ENCODE measurements around the gene ANKRD6.

GRCh38 chr6:89528866-89529265 is 95.9 kb downstream of the ANKRD6 start:
- TF ChIP-seq GATA2 (IDR thresholded peaks at IDR 0.05; ENCODE audit: low read depth, low read length) (no peak), GATA3 (IDR thresholded peaks at IDR 0.05; ENCODE audit: low read depth, low read length) (no peak)

Data from SH-SY5Y (cell line).